Spleen (tissue), 11 donors: ENCODE results near the gene NDUFC2. TPM values are rescaled to one million over a fixed set of nuclear protein-coding genes. Genes with fewer than 3 reads are reported as not detected.

Experiments used
- DNase-seq: peaks from one replicate; pipeline ENCODE4 v3.0.0-alpha.2; 2020
- H3K27ac ChIP-seq, 8 donors: fragments of 200-600 bp; sonication (generic) in 7 of 8; 1 replicate in 4 of 8; 2 replicates in 4 of 8; pipeline versions ENCODE4 v1.5.0 to v1.8.0; 2016 to 2021; ENCODE audit warnings: inconsistent platforms in 4 of 8, mild to moderate bottlenecking in 4 of 8, moderate library complexity in 1 of 8
- H3K27me3 ChIP-seq, 7 donors: fragments of 200-600 bp; sonication (generic) in 6 of 7; replicated peaks in 1 of 7; 1 replicate in 4 of 7; 2 replicates in 3 of 7; pipeline versions ENCODE4 v1.5.0 to v1.8.0; 2016 to 2021; ENCODE audit warnings: inconsistent platforms in 3 of 7, mild to moderate bottlenecking in 1 of 7
- H3K36me3 ChIP-seq, 6 donors: fragments of 200-600 bp; sonication (generic) in 5 of 6; 1 replicate in 4 of 6; 2 replicates in 2 of 6; pipeline versions ENCODE4 v1.5.0 to v1.8.0; 2016 to 2021; ENCODE audit warnings: inconsistent platforms in 2 of 6
- H3K4me1 ChIP-seq, 6 donors: fragments of 200-600 bp; sonication (generic) in 5 of 6; 1 replicate in 3 of 6; 2 replicates in 3 of 6; pipeline versions ENCODE4 v1.5.0 to v1.8.0; 2016 to 2021; ENCODE audit warnings: inconsistent platforms in 3 of 6
- H3K4me3 ChIP-seq, 8 donors: fragments of 200-600 bp; sonication (generic) in 7 of 8; 1 replicate in 4 of 8; 2 replicates in 4 of 8; pipeline versions ENCODE4 v1.5.0 to v1.8.0; 2016 to 2021; ENCODE audit warnings: inconsistent platforms in 4 of 8, mild to moderate bottlenecking in 4 of 8, moderate library complexity in 2 of 8
- H3K9me3 ChIP-seq, 8 donors: fragments of 200-600 bp; sonication (generic) in 7 of 8; 1 replicate in 4 of 8; 2 replicates in 4 of 8; pipeline versions ENCODE4 v1.5.0 to v1.8.0; 2016 to 2021; ENCODE audit warnings: inconsistent platforms in 4 of 8
- CTCF ChIP-seq, 11 experiments: fragments of 200-600 bp in 7 of 11; fragments of 450-650 bp in 4 of 11; sonication (generic) in 4 of 11; IDR thresholded peaks in 8 of 11; conservative IDR thresholded peaks in 3 of 11; 1 replicate in 7 of 11; 2 replicates in 4 of 11; pipeline versions ENCODE4 v1.4.0 to v1.8.0; 2016 to 2021; ENCODE audit warnings: antibody characterized with exemption in 11 of 11, inconsistent platforms in 4 of 11, mild to moderate bottlenecking in 1 of 11
- POLR2A ChIP-seq, 3 donors: fragments of 450-650 bp; IDR thresholded peaks; one replicate each; pipeline ENCODE4 v1.5.1; 2017; ENCODE audit warnings: antibody characterized with exemption in 3 of 3, mild to moderate bottlenecking in 1 of 3
- POLR2AphosphoS5 ChIP-seq, 3 donors: sonication (generic); formaldehyde crosslinking; IDR thresholded peaks; one replicate each; pipeline ENCODE4 v1.5.1; 2017; ENCODE audit warnings: antibody characterized with exemption in 3 of 3
- WGBS, 5 donors: extraction: QIAGEN DNeasy Blood & Tissue Kit in 3 of 5; methylation state at CpG; one replicate each; pipeline versions ENCODE4 v1.1.5 to v1.1.7; 2013 to 2018; 5-methylcytosine and 5-hydroxymethylcytosine counted together
- intact Hi-C: fragments of 100-400 bp; cut with DNase I; formaldehyde crosslinking; loops from one replicate; pipeline ENCODE4 v1.15.0; 2023; ENCODE audit warnings: low total_unique reads
- polyA plus RNA-seq, 3 donors: library from polyadenylated mRNA; stranded (reverse); fragments of 200-250 nt; gene quantifications; one replicate each; pipeline ENCODE4 v1.2.1, GENCODE V29; 2013
- total RNA-seq, 7 donors: library from RNA; depleted of rRNA in 3 of 7; stranded (reverse); fragments of >200 nt in 3 of 7; fragmentation: NEBNext Ultra II Directional in 4 of 7; extraction: Animal tissue kit (Norgen Biotek cat#: 25700) in 4 of 7; gene quantifications; one replicate each; pipeline versions ENCODE4 v1.1.0 to v1.2.1, GENCODE V29; 2016 to 2021
- donor health status: healthy with polysubstance abuse.
- donor health status: DM: no; HTN: no; CAD: no; lungs with moderate emphysema.
- donor health status: DM: no; HTN: no; CAD: no.
- donor health status: Bipolar disorder and iron deficiency.
- donor health status: healthy.
- donor health status: DM: no; HTN: no; CAD: no.
- donor health status: DM: yes; HTN: yes; CAD: no.

NDUFC2 gene
- total and polyA plus RNA-seq, 10 donors = 44.1 to 135 (median 94.9) TPM

DNA sequence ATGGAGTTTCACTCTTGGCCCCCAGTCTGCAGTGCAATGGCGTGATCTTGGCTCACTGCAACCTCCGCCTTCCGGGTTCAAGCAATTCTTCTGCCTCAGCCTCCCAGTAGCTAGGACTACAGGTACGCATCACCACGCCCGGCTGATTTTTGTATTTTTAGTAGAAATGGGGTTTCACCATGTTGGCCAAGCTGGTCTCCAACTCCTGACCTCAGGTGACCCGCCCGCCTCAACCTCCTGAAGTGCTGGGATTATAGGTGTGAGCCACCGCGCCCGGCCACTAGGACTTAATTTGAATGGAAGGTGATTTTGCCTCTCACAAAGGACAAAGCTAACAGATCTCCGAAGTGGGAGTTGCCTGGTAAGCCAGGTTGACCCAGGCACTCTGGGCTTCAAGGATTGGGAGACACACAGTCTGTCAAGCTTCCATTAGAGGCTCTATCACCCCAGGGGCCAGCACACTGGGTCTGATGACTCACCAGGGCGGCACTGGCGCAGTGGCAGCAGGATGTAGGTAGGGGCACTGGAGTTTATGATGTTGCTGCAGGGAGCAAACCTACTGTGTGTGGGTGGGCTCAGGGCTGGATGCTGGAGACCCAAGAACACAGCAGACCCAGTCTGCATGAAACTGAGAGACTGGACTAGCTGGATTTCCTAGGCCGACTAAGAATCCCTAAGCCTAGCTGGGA is 38.8 kb downstream of the NDUFC2 start:
- Histone ChIP-seq H3K4me3 (no peak overlapping the region), H3K27me3 (no peaks in the 10 kb centered on the region), H3K4me1 (peaks cover 3 to 21% (median 17%) of the 10 kb centered on the region in 6 donors), H3K27ac (peak overlapping the region; percentile 6 to 79 (median 71)), H3K9me3 (no peaks in the 10 kb centered on the region), H3K36me3 (no peaks in the 10 kb centered on the region)
- TF ChIP-seq POLR2AphosphoS5 (IDR thresholded peaks at IDR 0.05) (no peak), POLR2A (IDR thresholded peaks at IDR 0.05) (no peak), CTCF (IDR thresholded peaks at IDR 0.05 in 8 of 11, conservative IDR thresholded peaks at IDR 0.05 in 3 of 11) (no peak)
- WGBS, 5 donors = 90 to 97% (median 96%) methylated on average over 10 to 15 of the region's 15 CpGs
- intact Hi-C loops = no loop called here
- DNase-seq = no peak

DNA sequence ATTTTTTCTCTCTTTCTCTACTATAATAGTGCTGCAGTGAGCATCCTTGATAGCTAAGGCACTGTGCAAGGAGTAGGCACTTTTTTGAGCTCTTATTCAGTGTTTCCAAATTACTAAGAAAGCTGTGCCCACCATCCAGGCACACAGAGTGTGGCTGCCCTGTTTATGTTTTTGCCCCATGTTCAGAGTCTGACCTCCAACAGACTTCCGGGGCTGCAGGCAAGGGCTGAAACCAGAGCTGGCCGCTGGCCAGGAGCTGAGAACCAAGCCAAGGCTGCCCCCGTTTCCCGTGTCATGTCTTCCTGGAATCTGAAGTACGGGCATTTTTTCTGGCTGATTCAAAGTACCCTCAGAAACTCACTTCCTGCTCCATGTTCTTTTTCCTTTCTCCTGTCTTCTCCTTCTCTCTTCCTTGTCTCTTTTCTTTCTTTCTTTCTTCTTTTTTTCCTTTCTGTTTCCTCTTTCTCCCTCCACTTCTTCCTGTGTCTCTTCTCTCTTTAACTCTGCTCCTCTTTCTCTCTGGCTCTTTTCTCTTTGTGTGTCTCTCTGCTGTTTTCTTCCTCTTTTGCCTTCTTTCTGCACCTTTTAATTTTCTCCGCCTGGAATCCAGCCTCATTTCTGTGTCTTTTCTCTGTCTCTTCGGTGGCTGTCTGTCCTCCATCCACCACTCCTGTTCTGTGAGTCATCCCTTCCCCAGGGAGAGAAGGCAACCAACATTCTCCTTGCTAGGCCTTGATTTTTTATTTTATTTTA is 39.6 kb downstream of the NDUFC2 start:
- no peaks in the 10 kb centered on the region for H3K36me3 ChIP-seq
- WGBS, 5 donors = 22 to 28% (median 24%) methylated on average over 7 of the region's 7 CpGs
- H3K4me1 ChIP-seq = peaks cover 0 to 18% (median 15%) of the 10 kb centered on the region in 6 donors
- TF ChIP-seq POLR2AphosphoS5 (IDR thresholded peaks at IDR 0.05) = peak; percentile 28 to 52 (median 48)
- no peak for TF ChIP-seq CTCF (IDR thresholded peaks at IDR 0.05 in 8 of 11, conservative IDR thresholded peaks at IDR 0.05 in 3 of 11)
- no peak for TF ChIP-seq POLR2A (IDR thresholded peaks at IDR 0.05)
- H3K4me3 ChIP-seq = peak overlapping the region in 1 of 8 donors; percentile 5
- H3K9me3 ChIP-seq = no peaks in the 10 kb centered on the region
- peak overlapping the region; percentile 6 to 79 (median 71) for H3K27ac ChIP-seq
- peak; percentile 79 for DNase-seq
- no peaks in the 10 kb centered on the region for H3K27me3 ChIP-seq
- intact Hi-C loops = no loop called here

DNA sequence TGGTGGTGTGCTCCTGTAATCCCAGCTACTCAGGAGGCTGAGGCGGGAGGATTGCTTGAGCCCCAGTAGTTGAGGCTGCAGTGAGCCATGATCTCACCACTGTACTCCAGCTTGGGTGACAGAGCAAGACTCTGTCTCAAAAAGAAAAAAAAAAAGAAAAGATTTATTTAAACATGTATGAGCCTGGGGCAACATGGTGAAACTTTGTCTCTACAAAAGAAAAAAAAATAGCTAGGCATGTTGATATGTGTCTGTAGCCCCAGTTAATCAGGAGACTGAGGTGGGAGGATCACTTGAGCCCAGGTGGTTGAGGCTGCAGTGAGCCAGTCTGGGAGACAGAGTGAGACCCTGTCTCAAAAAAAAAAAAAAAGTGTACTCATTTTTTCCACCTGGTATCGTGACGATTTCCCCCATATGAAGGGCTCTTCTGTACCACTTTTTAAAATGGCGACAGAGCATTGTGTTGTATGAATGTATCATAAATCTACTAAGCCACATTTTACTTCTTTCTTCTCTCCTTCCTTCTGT is 40.2 kb downstream of the NDUFC2 start:
- peak overlapping the region in 1 of 8 donors; percentile 5 for H3K4me3 ChIP-seq
- no peaks in the 10 kb centered on the region for H3K9me3 ChIP-seq
- TF ChIP-seq POLR2A (IDR thresholded peaks at IDR 0.05) = no peak
- no peak for TF ChIP-seq CTCF (IDR thresholded peaks at IDR 0.05 in 8 of 11, conservative IDR thresholded peaks at IDR 0.05 in 3 of 11)
- TF ChIP-seq POLR2AphosphoS5 (IDR thresholded peaks at IDR 0.05) = no peak
- WGBS, 5 donors = 69 to 90% (median 73%) methylated on average over 4 of the region's 4 CpGs
- H3K4me1 ChIP-seq = peaks cover 0 to 18% (median 15%) of the 10 kb centered on the region in 6 donors
- H3K36me3 ChIP-seq = no peaks in the 10 kb centered on the region
- no peak for DNase-seq
- H3K27me3 ChIP-seq = no peaks in the 10 kb centered on the region
- intact Hi-C loops = no loop called here
- H3K27ac ChIP-seq = peak overlapping the region in 7 of 8 donors; percentile 6 to 79 (median 72)
